HG02623 (cell line): ENCODE data around the gene PEAK1.
"Not testable (repeated sequence)": the region's sequence is repeated elsewhere in the genome, so short reads cannot be mapped to it uniquely, and the experiment has no call there.

Source experiments
- ATAC-seq: cut with Tn5 transposase; IDR thresholded peaks from one replicate; pipeline ENCODE4 v1.9.1; 2021; ENCODE audit warnings: moderate library complexity; ENCODE audit not compliant: unreplicated experiment

PEAK1 gene

GRCh38 chr15:77243135-77243534 lies 176.8 kb downstream of the PEAK1 start:
- ATAC-seq: no peak

DNA sequence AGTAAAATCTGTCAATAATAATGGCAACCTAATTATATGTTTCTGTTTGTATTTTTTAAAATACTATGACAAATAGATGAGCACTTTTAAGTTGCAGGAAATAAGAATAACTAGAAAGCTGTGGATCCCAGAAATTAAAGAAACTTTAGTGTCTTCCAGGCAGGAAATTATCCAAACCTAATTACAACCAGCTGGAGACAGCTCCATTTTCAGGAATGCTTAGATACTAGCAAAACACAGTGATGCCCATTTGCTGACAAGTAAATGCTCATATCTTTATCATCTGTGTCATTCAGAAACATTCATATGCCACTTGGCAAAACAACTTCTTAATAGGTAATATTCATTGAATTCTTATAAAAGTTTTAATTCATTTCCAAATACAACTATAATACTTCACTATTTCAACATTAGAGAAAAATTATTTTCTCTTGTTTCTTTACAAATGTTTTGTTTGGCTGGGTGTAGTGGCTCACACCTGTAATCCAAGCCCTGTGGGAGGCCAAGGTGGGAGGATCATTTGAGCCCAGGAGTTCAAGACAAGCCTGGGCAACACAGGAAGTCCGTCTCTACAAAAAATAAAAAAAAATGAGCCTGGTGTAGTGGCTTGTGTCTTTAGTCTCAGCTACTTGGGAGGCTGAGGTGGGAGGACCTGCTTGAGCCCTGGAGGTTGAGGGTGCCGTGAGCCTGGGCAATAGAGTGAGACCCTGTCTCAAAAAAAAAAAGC lies 179.9 kb downstream of the PEAK1 start:
- ATAC-seq: no peak

- ATAC-seq: no peak
Measured at GRCh38 chr15:77235566-77235965, 184.3 kb downstream of the PEAK1 start.

GRCh38 chr15:77228828-77229227 lies 191.1 kb downstream of the PEAK1 start:
- no peak for ATAC-seq

DNA sequence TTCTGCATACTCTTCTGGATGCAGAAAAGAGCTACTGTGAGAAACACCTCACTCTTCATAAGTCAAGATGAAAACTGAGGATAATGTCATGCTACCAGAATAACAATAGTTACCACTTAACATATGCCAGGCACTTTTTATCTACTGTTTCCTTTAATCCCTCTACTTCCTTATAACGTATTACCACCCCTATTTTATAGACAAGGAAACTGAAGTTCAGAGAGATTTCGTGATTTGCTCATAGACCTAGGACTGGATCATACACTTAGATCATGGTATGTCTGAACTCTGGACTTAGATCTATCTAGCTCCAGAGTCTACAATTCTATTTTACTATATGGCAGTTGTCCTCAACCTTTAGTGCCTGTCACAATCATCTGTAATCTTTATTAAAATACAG lies 193.3 kb downstream of the PEAK1 start:
- ATAC-seq: no peak

- no peak for ATAC-seq
Measured at GRCh38 chr15:77225646-77226045, 194.3 kb downstream of the PEAK1 start.

DNA sequence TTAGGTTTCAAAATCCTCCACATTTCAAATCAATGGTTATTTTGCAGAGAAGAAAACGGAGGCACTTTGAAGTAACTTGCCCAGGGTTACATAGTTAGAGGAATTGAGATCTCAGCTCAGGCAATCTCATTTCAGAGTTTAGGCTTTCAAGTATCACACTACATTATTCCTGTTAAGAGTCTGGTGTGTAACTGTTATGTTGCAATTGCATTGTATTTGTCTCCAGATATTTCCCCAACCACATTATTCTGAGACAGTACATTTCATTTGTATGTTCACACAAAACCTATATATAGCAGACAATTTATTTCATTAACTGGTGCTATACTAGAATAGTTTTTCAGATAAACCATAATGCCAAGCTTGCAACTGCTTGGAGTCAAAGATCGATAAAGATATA lies 194.8 kb downstream of the PEAK1 start:
- ATAC-seq: no peak

GRCh38 chr15:77224352-77224751 lies 195.6 kb downstream of the PEAK1 start:
- ATAC-seq: no peak

DNA sequence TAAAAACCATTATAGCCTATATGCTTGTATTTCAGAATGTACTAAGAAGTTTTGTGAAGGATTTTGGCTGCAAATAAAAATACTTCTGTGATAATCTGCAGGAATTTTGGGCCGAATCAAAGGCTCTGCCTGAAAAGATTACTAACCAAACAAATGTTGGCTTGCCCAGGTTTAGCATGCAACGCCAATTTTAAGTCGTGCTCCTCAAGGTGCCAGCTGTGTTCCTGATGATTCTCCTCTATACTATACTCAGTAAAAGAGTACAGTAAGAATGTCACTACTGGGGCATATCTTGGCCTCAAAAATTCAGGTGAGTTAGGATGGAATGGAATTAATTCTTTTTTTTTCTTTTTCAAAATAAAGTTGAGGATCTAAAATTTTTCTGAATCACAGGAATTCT lies 198.2 kb downstream of the PEAK1 start:
- no peak for ATAC-seq

DNA sequence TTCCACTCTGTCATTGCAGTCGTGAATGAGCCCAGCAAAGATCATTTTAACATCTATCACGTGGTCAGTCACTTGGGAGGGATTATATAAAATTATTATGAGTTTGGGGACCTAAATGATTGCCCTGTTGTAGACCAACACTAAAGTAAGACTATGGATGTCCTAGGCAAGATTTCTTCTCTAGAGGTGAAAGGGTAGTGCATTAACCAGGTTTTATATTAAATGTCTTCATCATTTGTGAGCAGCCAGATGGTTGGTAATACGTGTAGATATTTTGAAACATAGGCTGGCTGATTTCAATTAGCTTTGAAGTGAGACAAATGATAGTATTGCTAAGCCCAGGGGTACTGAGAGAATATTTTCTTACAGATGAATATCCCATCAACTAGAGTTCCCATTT lies 198.7 kb downstream of the PEAK1 start:
- ATAC-seq: no peak

DNA sequence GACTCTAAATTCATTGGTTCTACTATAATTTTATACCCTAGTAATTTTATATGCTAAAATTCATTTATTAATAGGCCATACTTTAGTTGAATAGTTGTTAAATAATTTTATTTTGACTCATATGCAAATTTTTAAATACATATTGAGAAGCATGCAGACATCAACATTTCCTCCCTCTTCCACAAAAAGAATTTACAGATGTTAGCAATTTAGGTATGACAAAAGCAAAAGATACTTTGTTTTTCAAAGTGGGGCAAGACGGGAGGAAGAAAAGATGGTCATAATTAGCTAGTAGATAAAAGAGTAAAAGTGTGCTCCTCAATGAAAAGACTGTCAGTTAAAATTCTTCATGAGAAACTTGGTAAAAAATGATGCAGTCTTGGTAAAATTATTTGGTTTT lies 200.1 kb downstream of the PEAK1 start:
- ATAC-seq: no peak

- ATAC-seq: no peak
Measured at GRCh38 chr15:77209221-77209620, 210.7 kb downstream of the PEAK1 start.

- no peak for ATAC-seq
Measured at GRCh38 chr15:77208241-77208640, 211.7 kb downstream of the PEAK1 start.

DNA sequence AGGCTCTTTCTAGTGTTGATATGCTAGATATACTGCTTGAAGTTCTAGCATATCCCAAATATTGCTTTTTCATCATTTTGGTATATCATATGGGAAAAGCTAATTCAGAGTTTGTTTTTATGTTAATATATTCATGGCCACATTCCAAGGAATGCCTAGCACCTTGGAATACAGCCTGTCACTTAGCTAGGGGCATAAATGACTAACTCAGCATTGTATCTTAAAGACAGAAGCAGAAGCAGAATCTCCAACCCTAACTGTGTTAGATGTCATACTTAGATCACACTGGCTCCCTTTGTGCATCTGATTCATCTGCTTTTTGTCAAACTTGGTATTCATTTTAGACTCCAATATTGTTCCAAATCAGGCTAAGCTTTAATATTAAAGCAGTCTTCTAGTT lies 218.2 kb downstream of the PEAK1 start:
- no peak for ATAC-seq

GRCh38 chr15:77196381-77196780 lies 223.5 kb downstream of the PEAK1 start:
- ATAC-seq: no peak

GRCh38 chr15:77195586-77195985 lies 224.3 kb downstream of the PEAK1 start:
- no peak for ATAC-seq

- ATAC-seq: no peak
Measured at GRCh38 chr15:77192451-77192850, 227.5 kb downstream of the PEAK1 start.

GRCh38 chr15:77191230-77191834 lies 228.6 kb downstream of the PEAK1 start:
- no peak for ATAC-seq

DNA sequence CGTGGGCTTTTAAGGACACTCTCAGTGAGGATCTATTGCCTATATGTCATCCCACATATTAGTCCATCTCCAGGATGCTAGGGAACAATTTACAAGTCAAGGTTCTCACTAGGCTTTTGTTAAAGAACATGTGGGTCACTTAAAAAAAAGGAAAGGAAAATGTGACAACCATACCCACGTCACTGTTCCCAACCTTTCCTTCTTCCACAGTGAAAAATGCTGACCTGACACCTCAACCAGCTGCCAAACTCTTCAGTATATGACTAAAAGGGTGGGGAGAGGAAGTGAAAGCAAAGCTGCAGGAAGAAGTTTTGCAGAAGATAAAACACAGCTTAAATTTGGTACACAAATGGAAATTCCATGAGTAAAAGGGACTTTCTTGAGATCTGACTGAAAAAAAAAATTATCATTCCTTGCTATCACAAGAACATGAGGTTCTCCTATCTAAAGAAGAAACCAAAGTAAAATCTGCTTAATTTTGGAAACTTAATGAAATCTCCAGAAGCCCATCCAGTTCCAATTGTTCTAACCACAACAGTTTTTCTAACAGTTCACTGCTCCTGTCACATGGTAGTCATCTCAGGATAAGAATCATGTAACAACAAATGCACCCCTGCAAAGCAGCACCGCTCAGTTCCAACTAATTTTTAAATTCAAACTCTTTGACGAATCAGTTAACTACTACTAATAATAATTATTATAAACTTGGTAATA lies 232.0 kb downstream of the PEAK1 start:
- ATAC-seq: peak; percentile 45

DNA sequence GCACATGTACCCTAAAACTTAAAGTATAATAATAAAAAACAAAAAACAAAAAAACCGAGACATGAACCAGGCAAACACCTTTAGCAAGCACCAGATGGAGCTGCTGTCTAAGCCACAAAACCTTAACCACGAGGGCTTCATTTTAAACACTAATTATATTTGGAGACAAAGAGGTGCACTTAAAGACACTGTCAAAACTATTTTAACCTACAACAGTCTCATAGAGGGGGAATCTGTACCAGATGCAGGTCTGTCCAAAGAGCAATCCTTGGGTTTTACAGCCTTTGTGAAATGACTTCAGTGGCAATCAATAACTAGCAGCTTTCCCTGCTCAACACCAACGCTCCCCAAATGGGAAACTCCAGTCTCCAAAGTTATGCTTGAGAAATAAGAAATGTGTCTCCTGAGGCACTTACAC lies 233.3 kb downstream of the PEAK1 start:
- no peak for ATAC-seq

GRCh38 chr15:77185242-77185785 lies 234.6 kb downstream of the PEAK1 start:
- ATAC-seq: no peak

GRCh38 chr15:77184352-77184751 lies 235.6 kb downstream of the PEAK1 start:
- not testable (repeated sequence) for ATAC-seq
